ENCODE data around the gene EMP2.
"Not testable (repeated sequence)": the region's sequence is repeated elsewhere in the genome, so short reads cannot be mapped to it uniquely, and the experiment has no call there.

Gene EMP2

GRCh38 chr16:10552998-10553491 is 27.4 kb downstream of the EMP2 start:
- DNase-seq (ENCODE audit: extremely low read depth in 1 of 2, low read depth in 1 of 2), result peak; percentile 25 to 34

- no peak for DNase-seq (ENCODE audit: extremely low read depth in 1 of 2, low read depth in 1 of 2)
Measured at GRCh38 chr16:10552281-10552680, 28.1 kb downstream of the EMP2 start.

GRCh38 chr16:10551881-10552280 is 28.5 kb downstream of the EMP2 start:
- no peak for DNase-seq (ENCODE audit: extremely low read depth in 1 of 2, low read depth in 1 of 2)

GRCh38 chr16:10548404-10548803 is 32.0 kb downstream of the EMP2 start:
- no peak for DNase-seq (ENCODE audit: extremely low read depth in 1 of 2, low read depth in 1 of 2)

- no peak for DNase-seq (ENCODE audit: extremely low read depth in 1 of 2, low read depth in 1 of 2)
Measured at GRCh38 chr16:10547708-10548107, 32.7 kb downstream of the EMP2 start.

GRCh38 chr16:10543231-10543977 is 37.0 kb downstream of the EMP2 start:
- DNase-seq (ENCODE audit: extremely low read depth in 1 of 2, low read depth in 1 of 2), result no peak

GRCh38 chr16:10541366-10541765 is 39.0 kb downstream of the EMP2 start:
- DNase-seq (ENCODE audit: extremely low read depth in 1 of 2, low read depth in 1 of 2), result no peak

GRCh38 chr16:10539793-10540192 is 40.6 kb downstream of the EMP2 start:
- no peak for DNase-seq (ENCODE audit: extremely low read depth in 1 of 2, low read depth in 1 of 2)

GRCh38 chr16:10539236-10539635 is 41.2 kb downstream of the EMP2 start:
- DNase-seq (ENCODE audit: extremely low read depth in 1 of 2, low read depth in 1 of 2), result no peak

- no peak for DNase-seq (ENCODE audit: extremely low read depth in 1 of 2, low read depth in 1 of 2)
Measured at GRCh38 chr16:10538583-10538982, 41.8 kb downstream of the EMP2 start.

GRCh38 chr16:10537946-10538345 is 42.5 kb downstream of the EMP2 start:
- DNase-seq (ENCODE audit: extremely low read depth in 1 of 2, low read depth in 1 of 2), result no peak

- DNase-seq (ENCODE audit: extremely low read depth in 1 of 2, low read depth in 1 of 2), result no peak
Measured at GRCh38 chr16:10536814-10537389, 43.5 kb downstream of the EMP2 start.

GRCh38 chr16:10536328-10536727 is 44.1 kb downstream of the EMP2 start:
- not testable (repeated sequence) for DNase-seq (ENCODE audit: extremely low read depth in 1 of 2, low read depth in 1 of 2)

GRCh38 chr16:10535461-10535860 is 44.9 kb downstream of the EMP2 start:
- DNase-seq (ENCODE audit: extremely low read depth in 1 of 2, low read depth in 1 of 2), result no peak

- DNase-seq (ENCODE audit: extremely low read depth in 1 of 2, low read depth in 1 of 2), result no peak
Measured at GRCh38 chr16:10534748-10535147, 45.6 kb downstream of the EMP2 start.

GRCh38 chr16:10533612-10534011 is 46.8 kb downstream of the EMP2 start:
- DNase-seq (ENCODE audit: extremely low read depth in 1 of 2, low read depth in 1 of 2), result not testable (repeated sequence)

GRCh38 chr16:10531582-10531981 is 48.8 kb downstream of the EMP2 start:
- DNase-seq (ENCODE audit: extremely low read depth in 1 of 2, low read depth in 1 of 2), result no peak

GRCh38 chr16:10530685-10531084 is 49.7 kb downstream of the EMP2 start:
- no peak for DNase-seq (ENCODE audit: extremely low read depth in 1 of 2, low read depth in 1 of 2)

GRCh38 chr16:10529895-10530669 is 50.3 kb downstream of the EMP2 start:
- DNase-seq (ENCODE audit: extremely low read depth in 1 of 2, low read depth in 1 of 2), result no peak

GRCh38 chr16:10528635-10529034 is 51.8 kb downstream of the EMP2 start:
- no peak for DNase-seq (ENCODE audit: extremely low read depth in 1 of 2, low read depth in 1 of 2)

- no peak for DNase-seq (ENCODE audit: extremely low read depth in 1 of 2, low read depth in 1 of 2)
Measured at GRCh38 chr16:10526962-10527361, 53.4 kb downstream of the EMP2 start.
